B cell (primary cell): Measurements from ENCODE around the gene RAPGEF5. TPM values are rescaled to one million over a fixed set of nuclear protein-coding genes. Genes with fewer than 3 reads are reported as not detected.

Source experiments
- ATAC-seq: fragments of 200-7000 bp; cut with Tn5 transposase; one replicate; pipeline ENCODE4 v1.10.0; 2021; ENCODE audit warnings: low read depth, mild to moderate bottlenecking, moderate number of reproducible peaks, moderate library complexity
- CTCF ChIA-PET: fragments of 350-600 bp; sonication (Branson Sonifier 250); formaldehyde crosslinking; loops from one replicate; lab custom pipeline; 2021; ENCODE audit warnings: antibody characterized with exemption, inconsistent platforms; lab: Charles Lee
- POLR2A ChIA-PET: fragments of 350-600 bp; sonication (Branson Sonifier 250); formaldehyde crosslinking; loops from one replicate; lab custom pipeline; 2021; ENCODE audit warnings: antibody characterized with exemption; lab: Charles Lee
- DNase-seq: peaks from one replicate; pipeline ENCODE4 v3.0.0; 2013
- H2AFZ ChIP-seq: 2 replicates; pipeline ENCODE4 v1.6.1; 2012; ENCODE audit warnings: mild to moderate bottlenecking, low read depth, low read length; ENCODE audit not compliant: insufficient read depth, poor library complexity, severe bottlenecking
- H3K27ac ChIP-seq, 2 donors: 1 replicate in 1 of 2; 2 replicates in 1 of 2; pipeline ENCODE4 v1.5.1; 2012 to 2013; ENCODE audit warnings: low read length in 2 of 2, mild to moderate bottlenecking in 2 of 2, moderate library complexity in 1 of 2
- H3K27me3 ChIP-seq, 4 experiments: fragments of 200-600 bp in 1 of 4; sonication (generic) in 1 of 4; replicated peaks in 1 of 4; 1 replicate in 2 of 4; 2 replicates in 2 of 4; pipeline versions ENCODE4 v1.6.1 to v1.7.0; 2013 to 2016; ENCODE audit warnings: low read length in 3 of 4, mild to moderate bottlenecking in 2 of 4, mixed read lengths in 1 of 4, moderate library complexity in 1 of 4; ENCODE audit not compliant: insufficient read depth in 4 of 4, control insufficient read depth in 3 of 4; ENCODE audit errors: control extremely low read depth in 1 of 4
- H3K36me3 ChIP-seq, 2 experiments: replicated peaks in 1 of 2; 1 replicate in 1 of 2; 2 replicates in 1 of 2; pipeline versions ENCODE4 v1.6.1 to v1.7.1; 2013; ENCODE audit warnings: low read length in 1 of 2; ENCODE audit not compliant: insufficient read depth in 2 of 2, control insufficient read depth in 1 of 2; ENCODE audit errors: control extremely low read depth in 1 of 2, extremely low read depth in 1 of 2
- H3K4me1 ChIP-seq, 2 donors: fragments of 200-600 bp in 1 of 2; sonication (generic) in 1 of 2; 1 replicate in 1 of 2; 2 replicates in 1 of 2; pipeline versions ENCODE4 v1.5.1 to v1.6.1; 2013 to 2017; ENCODE audit warnings: low read length in 2 of 2; ENCODE audit not compliant: control insufficient read depth in 2 of 2, insufficient read depth in 2 of 2
- H3K4me2 ChIP-seq: replicated peaks from 2 replicates; pipeline ENCODE3; 2012; ENCODE audit warnings: mild to moderate bottlenecking, low read depth, low read length; ENCODE audit not compliant: poor library complexity, severe bottlenecking
- H3K4me3 ChIP-seq, 5 experiments: fragments of 200-600 bp in 1 of 5; sonication (generic) in 1 of 5; 1 replicate in 3 of 5; 2 replicates in 2 of 5; pipeline versions ENCODE4 v1.5.1 to v1.7.0; 2011 to 2016; ENCODE audit warnings: low read length in 4 of 5, mild to moderate bottlenecking in 4 of 5, low read depth in 2 of 5, control low read depth in 1 of 5, moderate library complexity in 1 of 5; ENCODE audit not compliant: insufficient read depth in 1 of 5; ENCODE audit errors: control extremely low read depth in 1 of 5, extremely low read depth in 1 of 5
- H3K79me2 ChIP-seq: fragments of 200-600 bp; sonication (generic); one replicate; pipeline ENCODE4 v1.6.0; 2016; ENCODE audit warnings: low read length; ENCODE audit not compliant: control insufficient read depth, insufficient read depth
- H3K9ac ChIP-seq: fragments of 200-600 bp; sonication (generic); 2 replicates; pipeline ENCODE4 v1.6.1; 2017; ENCODE audit warnings: mild to moderate bottlenecking, low read length, moderate library complexity
- H3K9me3 ChIP-seq, 3 donors: one replicate each; pipeline versions ENCODE4 v1.6.1 to v1.7.1; 2013; ENCODE audit warnings: low read length in 2 of 3; ENCODE audit not compliant: control insufficient read depth in 2 of 3, insufficient read depth in 1 of 3; ENCODE audit errors: control extremely low read depth in 1 of 3
- H4K20me1 ChIP-seq: 2 replicates; pipeline ENCODE4 v1.6.0; 2012; ENCODE audit warnings: mild to moderate bottlenecking, low read length; ENCODE audit not compliant: insufficient read depth, control insufficient read depth, poor library complexity, severe bottlenecking
- H3K27ac Mint-ChIP-seq: one replicate; pipeline ENCODE4 v1.8.0; 2021; ENCODE audit warnings: mixed read lengths
- H3K27me3 Mint-ChIP-seq: one replicate; pipeline ENCODE4 v1.8.0; 2021; ENCODE audit warnings: mixed read lengths
- H3K4me1 Mint-ChIP-seq: one replicate; pipeline ENCODE4 v1.8.0; 2021; ENCODE audit warnings: mixed read lengths
- H3K4me3 Mint-ChIP-seq: one replicate; pipeline ENCODE4 v1.8.0; 2021; ENCODE audit warnings: mixed read lengths
- H3K9me3 Mint-ChIP-seq: one replicate; pipeline ENCODE4 v1.8.0; 2022; ENCODE audit warnings: mixed read lengths; ENCODE audit not compliant: insufficient read depth
- CTCF ChIP-seq: fragments of 200-600 bp; IDR thresholded peaks from one replicate; pipeline ENCODE4 v1.8.0; 2022; ENCODE audit warnings: antibody characterized with exemption, mild to moderate bottlenecking
- EZH2 ChIP-seq: IDR thresholded peaks from 2 replicates; pipeline ENCODE4 v1.6.1; 2012; ENCODE audit warnings: borderline replicate concordance, low read depth, mild to moderate bottlenecking, moderate library complexity, low read length; ENCODE audit not compliant: insufficient read depth, poor library complexity, severe bottlenecking
- WGBS: methylation state at CpG from one replicate; pipeline ENCODE4 v1.1.5; 2013; ENCODE audit warnings: missing lambda C conversion rate; ENCODE audit not compliant: insufficient coverage; 5-methylcytosine and 5-hydroxymethylcytosine counted together
- intact Hi-C: fragments of 100-400 bp; cut with micrococcal nuclease; formaldehyde crosslinking; loops from one replicate; pipeline ENCODE4 v1.10.0; 2022
- polyA plus RNA-seq: library from polyadenylated mRNA; depleted of rRNA; stranded (reverse); fragments of >200 nt; gene quantifications from 2 replicates; pipeline ENCODE4 v1.2.3, GENCODE V29; 2012
- total RNA-seq, 2 donors: library from RNA; stranded (reverse); fragments of 120-200 nt in 1 of 2; gene quantifications; 1 replicate in 1 of 2; 2 replicates in 1 of 2; pipeline versions ENCODE4 v1.2.3 to v1.2.4, GENCODE V29; 2013 to 2022

Gene RAPGEF5
- total and polyA plus RNA-seq, 2 donors (not counting 1 experiment from before 2014, with no cell fraction given) = 1.5 to 37.6 TPM

GRCh38 chr7:22178735-22179134 is 178.2 kb downstream of the RAPGEF5 start:
- H3K27me3 Mint-ChIP-seq = no peaks in the 10 kb centered on the region
- H3K27ac Mint-ChIP-seq = no peak overlapping the region
- 88% methylated on average over 1 of the region's 1 CpG for WGBS
- H2AFZ ChIP-seq = no peak overlapping the region
- intact Hi-C loops = no loop called here
- peaks cover 7 to 10% of the 10 kb centered on the region in 2 donors for H3K4me1 ChIP-seq
- ATAC-seq = no peak
- peaks cover 11% of the 10 kb centered on the region for H3K4me1 Mint-ChIP-seq
- no peak for DNase-seq
- H3K27me3 ChIP-seq = no peaks in the 10 kb centered on the region
- no peak overlapping the region for H3K9ac ChIP-seq
- H3K9me3 ChIP-seq = no peaks in the 10 kb centered on the region
- no peaks in the 10 kb centered on the region for H3K9me3 Mint-ChIP-seq
- no peak overlapping the region for H3K4me2 ChIP-seq
- ChIA-PET CTCF (interaction anchor here (2.3 kb wide), 1 partner anchor 68 kb away, joined by 5 read pairs; no protein-coding TSS in a partner anchor), POLR2A (no interaction called here)
- H3K4me3 ChIP-seq = no peak overlapping the region
- TF ChIP-seq EZH2 (no peak), CTCF (no peak)
- no peaks in the 10 kb centered on the region for H4K20me1 ChIP-seq
- no peaks in the 10 kb centered on the region for H3K79me2 ChIP-seq
- no peak overlapping the region for H3K27ac ChIP-seq
- peaks cover 0 to 4% of the 10 kb centered on the region in 2 experiments for H3K36me3 ChIP-seq
- no peak overlapping the region for H3K4me3 Mint-ChIP-seq

- Mint-ChIP-seq H3K27ac (no peak overlapping the region), H3K4me1 (peaks cover 12% of the 10 kb centered on the region), H3K4me3 (no peak overlapping the region), H3K9me3 (no peaks in the 10 kb centered on the region), H3K27me3 (no peaks in the 10 kb centered on the region)
- Histone ChIP-seq H3K79me2 (no peaks in the 10 kb centered on the region), H3K4me1 (peaks cover 7 to 10% of the 10 kb centered on the region in 2 donors), H2AFZ (no peak overlapping the region), H3K4me2 (no peak overlapping the region), H4K20me1 (no peaks in the 10 kb centered on the region), H3K4me3 (no peak overlapping the region), H3K27me3 (no peaks in the 10 kb centered on the region), H3K27ac (no peak overlapping the region), H3K9ac (no peak overlapping the region), H3K36me3 (peaks cover 0 to 4% of the 10 kb centered on the region in 2 experiments), H3K9me3 (no peaks in the 10 kb centered on the region)
- ATAC-seq (no peak), DNase-seq (no peak)
- intact Hi-C loops = no loop called here
- TF ChIP-seq EZH2 = no peak
- TF ChIP-seq CTCF = no peak
- no CpG with 5 or more reads among the region's 3 CpGs for WGBS
- CTCF ChIA-PET = no interaction called here
- POLR2A ChIA-PET = no interaction called here
Observed at GRCh38 chr7:22176791-22177412, 180.1 kb downstream of the RAPGEF5 start.
